Skin epidermis (tissue), 12 donors: Measurements from ENCODE around the gene RUBCNL.
"Not testable (repeated sequence)": the region's sequence is repeated elsewhere in the genome, so short reads cannot be mapped to it uniquely, and the experiment has no call there.

Experiments used
- H3K27ac ChIP-seq, 21 experiments: fragments of 200-600 bp; sonication (generic) in 11 of 21; one replicate each; pipeline ENCODE4 v1.5.0; 2020; ENCODE audit warnings: mild to moderate bottlenecking in 3 of 21, inconsistent platforms in 2 of 21, moderate library complexity in 2 of 21
- H3K4me3 ChIP-seq, 7 experiments: fragments of 200-600 bp; sonication (generic) in 2 of 7; one replicate each; pipeline ENCODE4 v1.5.0; 2020; ENCODE audit warnings: inconsistent platforms in 2 of 7, mild to moderate bottlenecking in 2 of 7, moderate library complexity in 1 of 7

Gene RUBCNL

GRCh38 chr13:46378411-46378810 is 8.6 kb downstream of the RUBCNL start:
- Histone ChIP-seq H3K4me3 (no peak overlapping the region), H3K27ac (peak overlapping the region in 3 of 21 experiments; percentile 8 to 60 (median 59))

- H3K4me3 ChIP-seq, result no peak overlapping the region
- H3K27ac ChIP-seq, result peak overlapping the region in 6 of 21 experiments; percentile 6 to 69 (median 31)
These were observed 9.5 kb downstream of the RUBCNL start for GRCh38 chr13:46377554-46377953.

GRCh38 chr13:46374710-46375109 is 12.3 kb downstream of the RUBCNL start:
- H3K27ac ChIP-seq, result peak overlapping the region in 1 of 21 experiments; percentile 27

GRCh38 chr13:46373623-46374022 is 13.4 kb downstream of the RUBCNL start:
- Histone ChIP-seq H3K4me3 (no peak overlapping the region), H3K27ac (peak overlapping the region in 1 of 21 experiments; percentile 24)

More at GRCh38 chr13:46374710-46375109, 12.3 kb downstream of the RUBCNL start:
- no peak overlapping the region for H3K4me3 ChIP-seq

GRCh38 chr13:46372938-46373337 is 14.1 kb downstream of the RUBCNL start:
- H3K27ac ChIP-seq, result peak overlapping the region in 1 of 21 experiments; percentile 27
- H3K4me3 ChIP-seq, result not testable (repeated sequence)

- no peak overlapping the region for H3K4me3 ChIP-seq
- H3K27ac ChIP-seq, result peak overlapping the region in 3 of 21 experiments; percentile 5 to 90 (median 48)
These were observed 15.0 kb downstream of the RUBCNL start for GRCh38 chr13:46372071-46372470.

- no peak overlapping the region for H3K4me3 ChIP-seq
- peak overlapping the region in 20 of 21 experiments; percentile 25 to 90 (median 70) for H3K27ac ChIP-seq
These were observed 17.4 kb downstream of the RUBCNL start for GRCh38 chr13:46369506-46370277.

GRCh38 chr13:46367617-46368327 is 19.3 kb downstream of the RUBCNL start:
- peak overlapping the region in 2 of 21 experiments; percentile 77 to 90 for H3K27ac ChIP-seq
- H3K4me3 ChIP-seq, result no peak overlapping the region

GRCh38 chr13:46361276-46361934 is 25.6 kb downstream of the RUBCNL start:
- H3K4me3 ChIP-seq, result no peak overlapping the region
- H3K27ac ChIP-seq, result peak overlapping the region in 3 of 21 experiments; percentile 46 to 79 (median 74)

- peak overlapping the region in 11 of 21 experiments; percentile 15 to 79 (median 41) for H3K27ac ChIP-seq
These were observed 26.4 kb downstream of the RUBCNL start for GRCh38 chr13:46360604-46361003.

GRCh38 chr13:46359714-46360113 is 27.3 kb downstream of the RUBCNL start:
- H3K27ac ChIP-seq, result peak overlapping the region in 10 of 21 experiments; percentile 25 to 79 (median 43)
- H3K4me3 ChIP-seq, result no peak overlapping the region

More at GRCh38 chr13:46360604-46361003, 26.4 kb downstream of the RUBCNL start:
- no peak overlapping the region for H3K4me3 ChIP-seq

GRCh38 chr13:46355901-46356590 is 31.0 kb downstream of the RUBCNL start:
- Histone ChIP-seq H3K27ac (peak overlapping the region in 7 of 21 experiments; percentile 47 to 84 (median 68)), H3K4me3 (no peak overlapping the region)

GRCh38 chr13:46355088-46355468 is 32.0 kb downstream of the RUBCNL start:
- H3K4me3 ChIP-seq, result no peak overlapping the region
- peak overlapping the region in 11 of 21 experiments; percentile 45 to 84 (median 66) for H3K27ac ChIP-seq

- Histone ChIP-seq H3K27ac (peak overlapping the region in 10 of 21 experiments; percentile 26 to 84 (median 66)), H3K4me3 (no peak overlapping the region)
These were observed 32.6 kb downstream of the RUBCNL start for GRCh38 chr13:46354156-46355087.

GRCh38 chr13:46352805-46353204 is 34.2 kb downstream of the RUBCNL start:
- peak overlapping the region in 1 of 21 experiments; percentile 8 for H3K27ac ChIP-seq
- no peak overlapping the region for H3K4me3 ChIP-seq

- H3K4me3 ChIP-seq, result no peak overlapping the region
- H3K27ac ChIP-seq, result no peak overlapping the region
These were observed 37.0 kb downstream of the RUBCNL start for GRCh38 chr13:46350003-46350402.

- H3K4me3 ChIP-seq, result no peak overlapping the region
- no peak overlapping the region for H3K27ac ChIP-seq
These were observed 38.1 kb downstream of the RUBCNL start for GRCh38 chr13:46348961-46349360.

- no peak overlapping the region for H3K4me3 ChIP-seq
- no peak overlapping the region for H3K27ac ChIP-seq
These were observed 39.8 kb downstream of the RUBCNL start for GRCh38 chr13:46347277-46347676.
